ENCODE data around the gene TMEM221. TPM values are rescaled to one million over a fixed set of nuclear protein-coding genes. Genes with fewer than 3 reads are reported as not detected.

TMEM221 gene
- total RNA-seq, 4 donors from 2014 or later: 0.21 to 2.0 (median 0.30) TPM; not detected in 1

DNA sequence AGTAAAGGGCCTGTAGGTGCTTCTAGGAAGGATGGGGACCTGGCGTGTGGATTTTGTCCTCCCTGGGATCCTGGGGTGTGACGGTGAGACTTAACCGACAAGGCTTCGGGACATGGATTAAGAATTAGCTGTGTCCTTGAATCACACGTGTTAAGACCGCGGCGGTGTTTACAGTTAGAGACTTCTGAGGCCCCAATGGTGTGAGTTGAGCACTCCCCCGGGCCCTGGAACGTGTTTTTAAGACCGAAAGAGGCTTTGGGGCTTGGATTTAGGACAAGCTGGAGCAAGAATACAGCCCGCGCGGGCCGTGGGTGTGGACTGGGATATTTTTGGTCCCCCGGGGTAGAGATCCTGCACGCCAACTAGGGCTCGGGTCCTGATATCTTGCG is 20.6 kb upstream of the TMEM221 start:
- Histone ChIP-seq H3K27ac (peak overlapping the region; percentile 85 to 97 (median 91)), H3K9me3 (no peaks in the 10 kb centered on the region), H3K4me3 (peak overlapping the region; percentile 50 to 88 (median 75)), H3K36me3 (no peaks in the 10 kb centered on the region), H3K27me3 (no peaks in the 10 kb centered on the region), H3K4me1 (peaks cover 0 to 60% (median 19%) of the 10 kb centered on the region in 4 donors)
- TF ChIP-seq EP300 (IDR thresholded peaks at IDR 0.05): no peak
- peak in 1 of 2 donors; percentile 41 for TF ChIP-seq POLR2A (IDR thresholded peaks at IDR 0.05)
- TF ChIP-seq, protein P1, sequence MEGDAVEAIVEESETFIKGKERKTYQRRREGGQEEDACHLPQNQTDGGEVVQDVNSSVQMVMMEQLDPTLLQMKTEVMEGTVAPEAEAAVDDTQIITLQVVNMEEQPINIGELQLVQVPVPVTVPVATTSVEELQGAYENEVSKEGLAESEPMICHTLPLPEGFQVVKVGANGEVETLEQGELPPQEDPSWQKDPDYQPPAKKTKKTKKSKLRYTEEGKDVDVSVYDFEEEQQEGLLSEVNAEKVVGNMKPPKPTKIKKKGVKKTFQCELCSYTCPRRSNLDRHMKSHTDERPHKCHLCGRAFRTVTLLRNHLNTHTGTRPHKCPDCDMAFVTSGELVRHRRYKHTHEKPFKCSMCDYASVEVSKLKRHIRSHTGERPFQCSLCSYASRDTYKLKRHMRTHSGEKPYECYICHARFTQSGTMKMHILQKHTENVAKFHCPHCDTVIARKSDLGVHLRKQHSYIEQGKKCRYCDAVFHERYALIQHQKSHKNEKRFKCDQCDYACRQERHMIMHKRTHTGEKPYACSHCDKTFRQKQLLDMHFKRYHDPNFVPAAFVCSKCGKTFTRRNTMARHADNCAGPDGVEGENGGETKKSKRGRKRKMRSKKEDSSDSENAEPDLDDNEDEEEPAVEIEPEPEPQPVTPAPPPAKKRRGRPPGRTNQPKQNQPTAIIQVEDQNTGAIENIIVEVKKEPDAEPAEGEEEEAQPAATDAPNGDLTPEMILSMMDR (IDR thresholded peaks at IDR 0.05): no peak
- 2% methylated on average over 19 of the region's 19 CpGs for WGBS, 2 donors
- no peak for DNase-seq (ENCODE audit: low spot score in 2 of 2)

DNA sequence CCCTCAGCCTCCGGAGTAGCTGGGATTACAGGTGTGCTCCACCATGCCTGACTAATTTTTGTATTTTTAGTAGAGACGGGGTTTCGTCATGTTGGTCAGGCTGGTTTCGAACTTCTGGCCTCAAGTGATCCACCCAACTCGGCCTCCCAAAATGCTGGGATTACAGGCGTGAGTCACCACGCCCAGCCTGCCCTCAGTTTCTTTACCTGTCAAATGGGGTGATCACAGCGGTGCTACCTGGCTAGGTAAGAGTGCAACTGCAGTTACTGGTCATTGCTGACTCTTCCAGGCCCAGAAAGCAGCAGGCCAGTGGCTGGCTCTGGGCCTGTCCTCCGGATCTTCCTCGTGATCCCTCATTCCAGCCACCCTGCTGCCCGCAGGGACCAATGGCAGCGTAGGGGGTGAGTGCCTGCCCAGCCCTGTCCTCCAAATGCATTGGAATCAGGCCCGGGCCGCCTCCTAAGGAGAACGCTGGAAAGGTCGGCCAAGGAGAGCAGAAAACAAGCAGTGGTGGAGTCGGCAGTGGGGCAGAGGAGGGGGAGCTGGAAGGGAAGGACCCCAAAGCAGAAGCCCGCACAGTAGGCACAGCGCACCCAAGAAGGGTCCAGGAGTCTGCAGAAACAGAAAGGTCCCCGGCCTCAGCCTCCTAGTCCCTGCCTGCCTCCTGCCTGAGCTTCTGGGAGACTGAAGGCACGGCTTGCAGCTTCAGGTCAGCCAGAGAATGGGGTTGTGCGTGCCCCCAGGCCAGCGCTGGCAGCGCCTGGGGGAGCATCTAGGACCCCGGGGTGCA is 20.0 kb upstream of the TMEM221 start:
- Histone ChIP-seq H3K4me3 (peak overlapping the region; percentile 50 to 88 (median 75)), H3K27me3 (no peaks in the 10 kb centered on the region), H3K4me1 (peaks cover 0 to 60% (median 19%) of the 10 kb centered on the region in 4 donors), H3K36me3 (no peaks in the 10 kb centered on the region), H3K9me3 (no peaks in the 10 kb centered on the region), H3K27ac (peak overlapping the region; percentile 85 to 97 (median 91))
- WGBS, 2 donors: 42 to 55% methylated on average over 24 to 25 of the region's 25 CpGs
- peak in 1 of 2 donors; percentile 53 for DNase-seq (ENCODE audit: low spot score in 2 of 2)
- peak in 1 of 2 donors; percentile 68 for TF ChIP-seq EP300 (IDR thresholded peaks at IDR 0.05)
- TF ChIP-seq POLR2A (IDR thresholded peaks at IDR 0.05): peak in 1 of 2 donors; percentile 47
- TF ChIP-seq, protein P1 (IDR thresholded peaks at IDR 0.05): no peak

DNA sequence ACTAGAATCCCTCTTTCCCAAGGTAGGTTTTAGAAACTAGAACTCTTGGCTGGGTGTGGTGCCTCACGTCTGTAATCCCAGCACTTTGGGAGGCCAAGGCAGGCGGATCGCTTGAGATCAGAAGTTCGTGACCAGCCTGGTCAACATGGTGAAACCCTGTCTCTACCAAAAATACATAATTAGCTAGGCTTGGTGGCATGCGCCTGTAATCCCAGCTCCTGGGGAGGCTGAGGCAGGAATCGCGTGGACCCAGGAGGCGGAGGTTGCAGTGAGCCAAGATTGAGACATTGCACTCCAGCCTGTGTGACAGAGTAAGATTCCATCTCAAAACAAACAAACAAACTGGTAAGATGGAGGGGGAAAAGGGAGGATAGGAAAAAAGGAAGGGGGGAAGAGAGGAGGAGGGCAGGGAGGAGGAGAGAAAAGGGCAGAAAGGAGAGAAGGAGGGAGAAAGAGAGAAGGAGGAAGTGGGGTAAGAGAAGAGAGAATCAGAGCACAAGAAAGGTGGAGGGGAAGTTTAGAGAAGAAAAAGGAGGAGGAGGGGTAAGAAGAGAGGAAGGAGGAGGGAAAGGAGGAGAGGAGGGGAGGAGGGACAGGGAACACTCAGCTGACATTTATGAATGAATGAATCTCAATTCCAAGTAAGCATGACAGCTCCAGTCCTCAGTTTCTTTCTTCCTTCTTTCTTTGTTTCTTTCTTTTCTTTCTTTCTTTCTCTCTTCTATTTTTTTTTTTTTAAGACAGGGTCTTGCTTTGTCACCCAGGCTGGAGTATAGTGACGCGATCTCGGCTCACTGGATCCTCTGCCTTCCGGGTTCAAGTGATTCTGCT is 19.2 kb upstream of the TMEM221 start:
- 63 to 70% methylated on average over 12 of the region's 12 CpGs for WGBS, 2 donors
- Histone ChIP-seq H3K4me3 (no peak overlapping the region), H3K4me1 (peaks cover 0 to 53% (median 19%) of the 10 kb centered on the region in 4 donors), H3K27ac (peak overlapping the region; percentile 85 to 97 (median 91)), H3K9me3 (no peaks in the 10 kb centered on the region), H3K27me3 (no peaks in the 10 kb centered on the region), H3K36me3 (no peaks in the 10 kb centered on the region)
- no peak for DNase-seq (ENCODE audit: low spot score in 2 of 2)
- TF ChIP-seq EP300 (IDR thresholded peaks at IDR 0.05) (no peak), POLR2A (IDR thresholded peaks at IDR 0.05) (no peak)
- TF ChIP-seq, protein P1 (IDR thresholded peaks at IDR 0.05): no peak

DNA sequence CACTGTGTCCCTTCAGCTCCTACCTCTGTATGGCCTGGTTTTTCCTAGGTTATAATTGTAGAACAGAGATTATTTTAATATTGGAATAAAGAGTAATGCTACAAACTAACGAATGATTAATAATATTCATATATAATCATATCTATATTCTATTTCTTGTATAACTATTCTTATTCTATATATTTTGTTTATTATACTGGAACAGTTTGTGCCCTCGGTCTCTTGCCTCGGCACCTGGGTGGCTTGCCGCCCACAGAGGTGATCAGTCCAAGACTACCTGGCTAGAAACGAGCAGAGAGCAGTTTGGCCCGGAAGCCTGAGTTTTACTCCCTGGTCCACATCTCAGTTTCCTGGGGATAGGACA is 18.0 kb upstream of the TMEM221 start:
- H3K4me1 ChIP-seq: peaks cover 0 to 42% (median 17%) of the 10 kb centered on the region in 4 donors
- no peaks in the 10 kb centered on the region for H3K36me3 ChIP-seq
- no peak for DNase-seq (ENCODE audit: low spot score in 2 of 2)
- WGBS, 2 donors: 42 to 44% methylated on average over 6 of the region's 6 CpGs
- H3K4me3 ChIP-seq: no peak overlapping the region
- peaks cover 0 to 3% of the 10 kb centered on the region in 2 donors for H3K27me3 ChIP-seq
- no peaks in the 10 kb centered on the region for H3K9me3 ChIP-seq
- TF ChIP-seq POLR2A (IDR thresholded peaks at IDR 0.05) (no peak), EP300 (IDR thresholded peaks at IDR 0.05) (no peak)
- TF ChIP-seq, protein P1 (IDR thresholded peaks at IDR 0.05): no peak
- peak overlapping the region in 1 of 4 donors; percentile 97 for H3K27ac ChIP-seq

All from tibial nerve (tissue), 4 donors.